Astrocyte of the spinal cord (primary cell): ENCODE measurements around the gene ZNF101.

Source experiments
- DNase-seq: peaks from one replicate; pipeline ENCODE4 v3.0.0; 2011; ENCODE audit warnings: low read depth, low spot score
- H3K4me3 ChIP-seq: 2 replicates; pipeline ENCODE4 v1.5.1; 2011; ENCODE audit warnings: low read depth, mild to moderate bottlenecking, low read length, moderate library complexity
- CTCF ChIP-seq: IDR thresholded peaks from 2 replicates; pipeline ENCODE4 v1.5.1; 2012; ENCODE audit warnings: low read depth, mild to moderate bottlenecking, low read length, inconsistent platforms
- in situ Hi-C: cut with HindIII; loops from 2 replicates; pipeline ENCODE4 v1.10.0; 2017; ENCODE audit warnings: low sequenced_read_pairs

Gene ZNF101

GRCh38 chr19:19642506-19643157 lies 26.0 kb upstream of the ZNF101 start:
- H3K4me3 ChIP-seq: peak overlapping the region; percentile 87
- no peak for TF ChIP-seq CTCF
- no peak for DNase-seq
- in situ Hi-C loops: no loop called here

- peak within 1 kb of the TSS; percentile 87 for H3K4me3 ChIP-seq
- DNase-seq: peak; percentile 24
- in situ Hi-C loops: no loop called here
- peak; percentile 82 for TF ChIP-seq CTCF
Measured at GRCh38 chr19:19643158-19644053, 25.2 kb upstream of the ZNF101 start, which contains the start of gene GMIP. TSS of gene GMIP (minus strand) at chr19:19643657. CDS start at chr19:19643529, 128 bp downstream.

GRCh38 chr19:19644054-19644388 lies 24.6 kb upstream of the ZNF101 start:
- in situ Hi-C loops: no loop called here
- H3K4me3 ChIP-seq: no peak overlapping the region
- no peak for DNase-seq
- no peak for TF ChIP-seq CTCF

GRCh38 chr19:19645233-19645870 lies 23.3 kb upstream of the ZNF101 start:
- no peak for TF ChIP-seq CTCF
- no peak overlapping the region for H3K4me3 ChIP-seq
- in situ Hi-C loops: no loop called here
- DNase-seq: no peak

GRCh38 chr19:19647037-19647835 lies 21.4 kb upstream of the ZNF101 start:
- H3K4me3 ChIP-seq: no peak overlapping the region
- no peak for TF ChIP-seq CTCF
- in situ Hi-C loops: no loop called here
- no peak for DNase-seq

GRCh38 chr19:19649155-19649554 lies 19.5 kb upstream of the ZNF101 start:
- TF ChIP-seq CTCF: no peak
- in situ Hi-C loops: no loop called here
- H3K4me3 ChIP-seq: no peak overlapping the region
- DNase-seq: no peak
